ACC112 (cell line): Measurements from ENCODE around the gene JCAD.
"Not testable (repeated sequence)": the region's sequence is repeated elsewhere in the genome, so short reads cannot be mapped to it uniquely, and the experiment has no call there.

Experiments used
- H2AFZ ChIP-seq: fragments of 200-600 bp; sonication (generic); one replicate; pipeline ENCODE4 v1.6.0; 2017; ENCODE audit warnings: antibody characterized with exemption, low read length; ENCODE audit not compliant: unreplicated experiment
- H3K27ac ChIP-seq: fragments of 200-600 bp; sonication (generic); 2 replicates; pipeline ENCODE4 v1.5.1; 2014; ENCODE audit warnings: low read depth, mild to moderate bottlenecking, antibody characterized with exemption, low read length, moderate library complexity
- H3K27me3 ChIP-seq: fragments of 200-600 bp; sonication (generic); 2 replicates; pipeline ENCODE4 v1.6.1; 2014; ENCODE audit warnings: mild to moderate bottlenecking, antibody characterized with exemption, low read length, moderate library complexity, mixed read lengths; ENCODE audit not compliant: insufficient read depth
- H3K36me3 ChIP-seq: fragments of 200-600 bp; sonication (generic); 2 replicates; pipeline ENCODE4 v1.6.1; 2016; ENCODE audit warnings: mild to moderate bottlenecking, antibody characterized with exemption, low read length, moderate library complexity, mixed read lengths; ENCODE audit not compliant: insufficient read depth
- H3K4me1 ChIP-seq: fragments of 200-600 bp; sonication (generic); one replicate; pipeline ENCODE4 v1.6.1; 2016; ENCODE audit warnings: low read length, mixed read lengths; ENCODE audit not compliant: insufficient read depth, unreplicated experiment, control insufficient read depth
- H3K4me3 ChIP-seq: fragments of 200-600 bp; sonication (generic); 2 replicates; pipeline ENCODE4 v1.5.1; 2014; ENCODE audit warnings: mild to moderate bottlenecking, low read depth, low read length
- H3K79me2 ChIP-seq: fragments of 200-600 bp; sonication (generic); one replicate; pipeline ENCODE4 v1.6.0; 2016; ENCODE audit warnings: low read length; ENCODE audit not compliant: control insufficient read depth, unreplicated experiment, insufficient read depth

Gene JCAD

DNA sequence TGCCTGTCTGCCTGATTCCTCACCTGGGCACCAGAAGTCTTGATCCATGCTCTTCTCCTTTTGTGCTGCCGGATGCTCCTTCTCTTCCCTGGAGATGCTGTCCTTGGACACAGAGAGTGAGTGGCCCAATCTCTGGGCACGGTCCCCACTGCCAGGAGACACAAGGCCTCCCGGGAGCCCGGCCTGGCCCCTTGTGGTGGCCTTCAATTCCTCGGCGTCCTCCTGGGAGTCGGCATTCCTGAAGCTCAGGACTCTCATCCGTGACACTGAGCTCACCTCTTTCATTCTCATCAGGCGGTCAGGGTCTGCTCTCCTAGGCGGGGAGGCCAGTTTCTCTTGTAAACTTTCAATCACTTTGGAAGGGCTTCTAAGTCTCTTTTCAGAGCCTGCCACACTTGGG, 33.3 kb downstream of the JCAD start:
- Histone ChIP-seq H2AFZ (no peak overlapping the region), H3K4me1 (no peaks in the 10 kb centered on the region), H3K36me3 (no peaks in the 10 kb centered on the region), H3K79me2 (no peaks in the 10 kb centered on the region), H3K27me3 (no peaks in the 10 kb centered on the region), H3K27ac (no peak overlapping the region), H3K4me3 (no peak overlapping the region)

DNA sequence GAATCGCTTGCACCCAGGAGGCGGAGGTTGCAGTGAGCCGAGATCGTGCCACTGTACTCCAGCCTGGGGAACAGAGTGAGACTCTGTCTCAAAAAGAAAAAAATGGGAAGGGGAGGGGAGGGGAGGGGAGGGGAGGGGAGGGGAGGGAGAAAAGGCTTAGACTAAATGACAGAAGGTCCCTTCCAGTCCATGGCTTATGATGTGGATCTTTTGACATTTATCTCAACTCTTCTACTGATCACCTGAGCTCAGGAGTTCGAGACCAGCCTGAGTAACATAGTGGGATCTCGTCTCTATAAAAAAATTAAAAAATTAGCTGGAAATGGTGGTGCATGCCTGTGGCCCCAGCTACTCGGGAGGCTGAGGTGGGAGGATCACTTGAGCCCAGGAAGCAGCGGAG, 34.0 kb downstream of the JCAD start:
- H3K27ac ChIP-seq, H3K27me3 ChIP-seq, H3K4me1 ChIP-seq, H2AFZ ChIP-seq, H3K79me2 ChIP-seq, H3K4me3 ChIP-seq, H3K36me3 ChIP-seq: not testable (repeated sequence)

DNA sequence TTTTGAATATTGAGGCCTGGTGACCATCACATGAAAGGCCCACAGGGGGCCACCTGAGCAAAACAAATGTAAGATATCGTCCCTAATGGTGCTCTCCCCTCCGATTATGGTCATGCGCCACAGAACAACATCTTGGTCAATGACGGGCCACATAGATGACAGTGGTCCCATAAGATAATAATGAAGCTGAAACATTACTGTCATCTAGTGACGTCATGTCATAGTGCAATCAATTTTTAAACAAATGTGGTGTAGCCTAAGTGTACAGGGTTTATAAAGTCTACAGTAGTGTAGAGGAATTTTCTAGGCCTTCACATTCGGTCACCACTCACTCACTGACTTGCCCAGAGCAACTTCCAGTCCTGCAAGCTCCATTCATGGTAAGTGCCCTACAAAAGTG, 36.8 kb downstream of the JCAD start:
- Histone ChIP-seq H2AFZ (no peak overlapping the region), H3K4me3 (no peak overlapping the region), H3K36me3 (no peaks in the 10 kb centered on the region), H3K27ac (no peak overlapping the region), H3K79me2 (no peaks in the 10 kb centered on the region), H3K27me3 (no peaks in the 10 kb centered on the region), H3K4me1 (no peaks in the 10 kb centered on the region)

DNA sequence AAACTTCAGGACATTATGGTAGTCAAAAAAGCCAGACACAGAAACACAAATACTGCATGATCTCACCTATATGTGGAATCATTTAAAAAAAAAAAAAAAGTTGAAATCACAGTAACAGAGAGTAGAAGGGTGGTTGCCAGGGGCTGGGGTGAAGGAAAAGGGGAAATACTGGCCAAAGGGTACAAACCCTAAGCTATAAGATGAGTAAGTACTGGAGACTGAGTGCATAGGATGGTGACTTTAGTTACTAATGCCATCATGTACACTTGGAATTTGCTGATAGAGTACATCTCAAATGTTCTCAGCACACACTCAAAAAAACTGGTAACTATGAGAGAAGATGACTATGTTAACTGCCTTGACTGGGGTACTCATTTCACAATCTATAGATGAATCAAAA, 39.9 kb downstream of the JCAD start:
- no peaks in the 10 kb centered on the region for H3K4me1 ChIP-seq
- H3K27me3 ChIP-seq, result no peaks in the 10 kb centered on the region
- H3K36me3 ChIP-seq, result no peaks in the 10 kb centered on the region
- no peak overlapping the region for H3K4me3 ChIP-seq
- H3K27ac ChIP-seq, result no peak overlapping the region
- no peak overlapping the region for H2AFZ ChIP-seq
- H3K79me2 ChIP-seq, result no peaks in the 10 kb centered on the region

DNA sequence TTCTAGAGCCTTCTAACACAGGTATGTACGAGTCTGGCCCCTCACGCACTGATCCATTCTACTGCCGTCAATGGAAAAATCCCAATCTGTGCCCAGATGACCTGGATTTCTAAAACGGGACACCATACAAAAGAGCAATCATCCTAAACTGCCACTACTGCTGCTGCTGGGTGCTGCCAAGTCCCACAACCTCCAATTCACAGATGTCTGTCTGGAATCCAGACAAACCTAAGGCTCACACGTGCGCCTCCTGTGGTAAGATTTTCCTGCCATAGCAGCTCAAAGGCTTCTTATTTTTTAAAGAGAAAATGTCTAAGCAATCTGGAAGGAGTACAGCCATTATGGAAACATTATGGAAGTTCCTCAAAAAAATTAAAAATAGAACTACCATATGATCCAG, 40.9 kb downstream of the JCAD start:
- Histone ChIP-seq H3K36me3 (no peaks in the 10 kb centered on the region), H3K27me3 (no peaks in the 10 kb centered on the region), H3K4me3 (no peak overlapping the region), H3K4me1 (no peaks in the 10 kb centered on the region), H3K79me2 (no peaks in the 10 kb centered on the region), H2AFZ (no peak overlapping the region), H3K27ac (no peak overlapping the region)

DNA sequence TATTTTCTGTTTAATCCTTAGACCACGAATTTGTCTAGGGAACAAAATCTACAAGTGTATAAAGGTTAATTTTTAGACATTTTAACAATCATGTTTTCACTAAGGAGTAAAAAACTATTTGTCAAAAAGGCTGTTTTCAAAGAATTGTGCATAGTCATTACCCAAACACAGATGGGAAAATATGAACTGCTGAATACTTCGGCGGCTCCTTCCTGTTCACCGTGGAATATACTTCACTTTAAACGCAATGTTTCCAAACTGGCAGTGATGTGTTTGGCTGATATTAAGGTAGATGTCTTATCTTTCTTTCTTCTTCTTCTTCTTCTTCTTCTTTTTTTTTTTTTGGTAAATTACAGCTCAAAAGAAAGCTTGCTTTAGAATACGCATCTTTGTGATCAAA, 41.4 kb downstream of the JCAD start:
- Histone ChIP-seq H2AFZ (no peak overlapping the region), H3K4me1 (no peaks in the 10 kb centered on the region), H3K36me3 (no peaks in the 10 kb centered on the region), H3K27me3 (no peaks in the 10 kb centered on the region), H3K27ac (no peak overlapping the region), H3K4me3 (no peak overlapping the region), H3K79me2 (no peaks in the 10 kb centered on the region)

DNA sequence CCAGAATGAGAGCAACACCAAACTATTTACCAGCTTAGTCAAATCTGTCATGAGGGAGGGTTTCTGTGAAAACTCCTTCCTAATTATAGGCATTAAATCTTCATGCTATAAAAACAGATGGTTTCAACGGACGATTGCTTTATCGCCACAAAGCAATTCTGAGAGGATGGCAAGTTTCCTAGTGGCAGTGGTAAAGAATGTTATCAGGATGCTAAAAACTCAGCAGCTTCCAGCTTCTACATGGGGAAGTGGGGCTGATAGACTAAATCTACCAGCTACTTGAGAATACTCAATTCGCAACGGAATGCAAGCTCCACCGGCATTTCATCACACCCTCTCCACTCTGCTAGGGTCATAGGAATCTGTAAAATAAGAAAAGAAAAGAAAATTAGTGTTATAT, 41.8 kb downstream of the JCAD start:
- H3K36me3 ChIP-seq, result no peaks in the 10 kb centered on the region
- H3K4me1 ChIP-seq, result no peaks in the 10 kb centered on the region
- no peaks in the 10 kb centered on the region for H3K27me3 ChIP-seq
- no peak overlapping the region for H2AFZ ChIP-seq
- H3K4me3 ChIP-seq, result no peak overlapping the region
- no peak overlapping the region for H3K27ac ChIP-seq
- no peaks in the 10 kb centered on the region for H3K79me2 ChIP-seq

DNA sequence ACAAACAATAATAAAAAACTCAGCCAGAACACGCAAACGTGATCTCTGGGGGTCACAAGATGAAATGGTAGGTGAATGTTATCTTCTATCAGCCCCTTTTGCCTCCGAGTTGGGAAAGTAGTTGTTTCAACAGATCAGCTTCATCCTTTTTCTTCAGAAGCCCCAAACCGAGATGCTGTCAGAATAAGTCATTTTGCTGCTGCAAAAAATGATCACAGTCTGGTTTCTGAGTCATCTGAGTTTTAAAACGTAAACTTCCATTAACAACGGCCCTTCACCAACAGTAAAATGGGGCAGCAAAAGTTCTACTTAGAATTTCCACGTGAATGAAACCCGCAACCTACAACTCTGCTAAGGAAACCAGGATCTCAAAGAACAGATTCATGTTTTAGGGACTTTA, 44.9 kb downstream of the JCAD start:
- H3K4me1 ChIP-seq, result no peaks in the 10 kb centered on the region
- no peak overlapping the region for H3K4me3 ChIP-seq
- no peaks in the 10 kb centered on the region for H3K36me3 ChIP-seq
- H3K27me3 ChIP-seq, result no peaks in the 10 kb centered on the region
- no peak overlapping the region for H2AFZ ChIP-seq
- H3K79me2 ChIP-seq, result no peaks in the 10 kb centered on the region
- no peak overlapping the region for H3K27ac ChIP-seq

DNA sequence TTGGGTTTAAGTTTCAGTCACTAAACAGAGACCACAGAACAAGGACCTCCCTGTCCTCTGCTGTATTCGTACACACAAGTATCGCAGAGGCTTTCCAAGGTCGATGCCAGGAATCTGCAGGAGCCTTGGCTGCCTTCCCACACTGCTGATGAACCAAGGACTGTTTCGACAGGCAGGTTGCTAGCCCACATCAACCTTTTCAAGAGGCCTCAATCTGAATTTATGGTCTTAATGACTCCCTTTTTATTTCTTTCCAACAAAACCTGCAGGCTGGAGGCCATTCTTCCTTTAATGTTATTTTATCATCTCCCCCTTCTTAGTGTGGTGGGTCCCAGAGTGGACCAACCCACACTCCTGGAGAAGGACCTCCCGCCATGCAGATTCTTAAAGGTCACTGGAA, 45.6 kb downstream of the JCAD start:
- H3K4me1 ChIP-seq, result no peaks in the 10 kb centered on the region
- no peaks in the 10 kb centered on the region for H3K36me3 ChIP-seq
- no peak overlapping the region for H3K27ac ChIP-seq
- no peak overlapping the region for H3K4me3 ChIP-seq
- H3K27me3 ChIP-seq, result no peaks in the 10 kb centered on the region
- H3K79me2 ChIP-seq, result no peaks in the 10 kb centered on the region
- no peak overlapping the region for H2AFZ ChIP-seq

DNA sequence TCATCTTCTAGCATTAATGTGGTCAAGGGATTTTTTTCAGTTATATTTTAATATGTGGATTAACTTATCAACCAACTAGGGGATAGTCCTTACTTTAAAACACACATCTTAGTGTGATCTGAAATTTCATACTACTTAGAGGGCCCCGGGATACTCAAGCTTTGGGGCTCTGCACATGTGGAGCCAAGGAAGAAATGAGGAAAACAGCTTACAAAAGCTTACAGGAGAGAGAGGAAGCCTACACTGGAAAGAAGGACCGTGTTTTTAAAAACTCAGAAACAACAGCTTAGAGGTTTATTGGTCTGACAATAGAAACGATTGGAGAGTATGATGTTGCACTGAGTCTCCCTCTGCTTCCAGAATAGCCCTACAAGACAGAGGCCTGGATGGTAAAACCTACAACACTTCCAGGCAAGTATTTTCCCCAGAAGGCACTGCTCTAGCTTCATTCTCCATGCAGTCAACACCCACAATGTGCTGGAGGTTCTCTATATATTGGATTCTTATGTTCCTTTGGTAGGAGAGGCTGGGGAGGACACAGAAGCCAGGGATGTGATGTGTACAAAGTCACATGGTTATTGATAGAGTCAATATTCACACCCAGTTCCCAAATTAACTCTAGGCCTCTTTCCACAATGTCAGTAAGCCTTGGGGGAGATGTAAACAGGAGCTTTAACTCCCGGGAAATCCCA, 47.3 kb downstream of the JCAD start:
- no peaks in the 10 kb centered on the region for H3K79me2 ChIP-seq
- H3K4me3 ChIP-seq, result no peak overlapping the region
- no peak overlapping the region for H2AFZ ChIP-seq
- no peaks in the 10 kb centered on the region for H3K36me3 ChIP-seq
- H3K27ac ChIP-seq, result no peak overlapping the region
- no peaks in the 10 kb centered on the region for H3K4me1 ChIP-seq
- no peaks in the 10 kb centered on the region for H3K27me3 ChIP-seq

DNA sequence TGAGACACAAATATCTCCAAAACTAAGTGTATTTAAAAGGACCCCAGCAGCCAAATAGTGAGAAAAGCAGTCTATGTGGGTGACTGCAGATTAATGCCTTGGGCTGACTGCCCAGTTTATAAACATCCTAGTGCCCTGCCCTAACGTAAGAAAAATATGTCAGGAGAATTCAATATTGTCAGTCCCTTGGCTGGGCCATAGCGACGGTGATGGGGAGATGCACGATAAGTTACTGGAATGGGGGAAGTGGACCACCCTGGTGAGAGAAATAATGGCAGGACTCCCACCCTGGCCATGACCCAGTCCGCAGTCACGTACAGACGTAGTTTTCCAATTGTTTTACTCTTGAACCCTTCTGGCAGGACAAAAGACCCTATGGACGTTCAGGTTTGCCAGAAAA, 48.0 kb downstream of the JCAD start:
- Histone ChIP-seq H3K27me3 (no peaks in the 10 kb centered on the region), H3K4me3 (no peak overlapping the region), H3K4me1 (no peaks in the 10 kb centered on the region), H3K79me2 (no peaks in the 10 kb centered on the region), H3K36me3 (no peaks in the 10 kb centered on the region), H3K27ac (no peak overlapping the region), H2AFZ (no peak overlapping the region)
